ENCODE measurements around the gene FAM193A.

GRCh38 chr4:2637956-2638552 lies 101.6 kb downstream of the FAM193A start:
- TF ChIP-seq CTCF (IDR thresholded peaks at IDR 0.05; ENCODE audit: insufficient read depth, low read depth, low read length) (no peak), EZH2 (IDR thresholded peaks at IDR 0.05; ENCODE audit: insufficient read depth, low read length) (no peak)
